ENCODE results near the gene KCNE2. TPM values are rescaled to one million over a fixed set of nuclear protein-coding genes. Genes with fewer than 3 reads are reported as not detected.
"Not testable (repeated sequence)": the region's sequence is repeated elsewhere in the genome, so short reads cannot be mapped to it uniquely, and the experiment has no call there.

The KCNE2 gene
- total RNA-seq, 1 donor from 2014 or later, result not detected

DNA sequence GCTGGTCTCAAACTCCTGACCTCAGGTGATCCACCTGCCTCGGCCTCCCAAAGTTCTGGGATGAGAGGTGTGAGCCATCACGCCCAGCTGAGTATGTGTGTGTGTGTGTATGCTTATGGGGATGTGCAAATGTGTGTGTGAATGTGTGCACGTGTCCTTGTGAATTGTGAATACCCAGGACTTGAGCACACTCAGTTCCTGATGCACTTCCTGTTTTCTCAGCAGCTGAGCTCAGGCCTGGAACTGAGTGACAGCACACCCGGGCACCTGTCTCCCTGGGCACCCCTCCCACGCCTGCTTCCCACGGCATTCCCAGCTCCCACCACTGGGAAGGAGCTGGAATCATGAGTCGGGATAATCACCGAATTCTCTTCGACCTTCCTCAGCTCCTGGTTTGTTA lies 43.5 kb downstream of the KCNE2 start:
- DNase-seq, result not testable (repeated sequence)

DNA sequence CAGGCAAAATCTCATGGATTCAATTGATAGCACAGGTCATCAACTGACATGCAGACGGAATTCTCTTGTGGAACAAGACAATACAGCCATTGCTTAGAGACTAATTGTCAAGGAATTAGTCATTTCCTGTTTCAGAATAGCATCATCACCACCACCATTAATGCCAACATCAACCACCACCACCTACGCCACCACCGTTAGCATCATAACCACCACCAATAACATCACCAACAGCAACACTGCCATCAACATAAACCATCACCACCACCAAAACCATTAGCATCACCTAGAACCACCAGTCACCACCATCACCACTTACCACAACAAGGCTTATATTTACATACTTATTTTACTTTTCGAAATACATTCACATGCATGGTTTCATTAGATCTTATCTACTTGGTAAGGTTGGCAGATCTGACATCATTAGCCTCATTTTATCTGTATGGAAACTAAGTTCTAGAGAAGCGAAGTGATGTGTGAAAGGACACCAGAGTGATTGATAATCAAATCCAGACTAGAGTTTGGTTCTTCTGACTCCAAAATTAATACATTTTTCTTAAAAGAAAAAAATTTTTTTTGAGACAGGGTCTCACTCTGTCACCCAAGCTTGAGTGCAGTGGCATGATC lies 53.8 kb downstream of the KCNE2 start:
- not testable (repeated sequence) for DNase-seq

Other genes with a start within 250 kb of the KCNE2 start
- 28.2 TPM for gene SMIM11, start 11.5 kb downstream of the KCNE2 start, total RNA-seq
- not detected for gene SMIM34, start 59.9 kb downstream of the KCNE2 start, total RNA-seq
- 0.82 TPM for gene KCNE1, start 148.2 kb downstream of the KCNE2 start, total RNA-seq

Measured in tongue (tissue), 2 donors.